AG08395 (cell line): ENCODE measurements around the gene CALML3.

ENCODE experiments used
- DNase-seq: peaks from one replicate; pipeline ENCODE4 v3.0.0; 2012; ENCODE audit warnings: mixed read lengths, low spot score

The CALML3 gene

GRCh38 chr10:5506751-5507648 is 17.8 kb upstream of the CALML3 start:
- no peak for DNase-seq

GRCh38 chr10:5507649-5508131 is 17.1 kb upstream of the CALML3 start:
- DNase-seq, result no peak

GRCh38 chr10:5508161-5508604 is 16.6 kb upstream of the CALML3 start:
- DNase-seq, result no peak

- no peak for DNase-seq
Measured at GRCh38 chr10:5508786-5509185, 16.0 kb upstream of the CALML3 start.

GRCh38 chr10:5509236-5509635 is 15.5 kb upstream of the CALML3 start:
- DNase-seq, result no peak

GRCh38 chr10:5509691-5510090 is 15.1 kb upstream of the CALML3 start:
- DNase-seq, result no peak

GRCh38 chr10:5510281-5511072 is 14.3 kb upstream of the CALML3 start:
- DNase-seq, result no peak

GRCh38 chr10:5511231-5511884 is 13.4 kb upstream of the CALML3 start:
- no peak for DNase-seq

- DNase-seq, result no peak
Measured at GRCh38 chr10:5511885-5512280, 12.9 kb upstream of the CALML3 start.

- no peak for DNase-seq
Measured at GRCh38 chr10:5512331-5512730, 12.4 kb upstream of the CALML3 start.

- no peak for DNase-seq
Measured at GRCh38 chr10:5512881-5513612, 11.7 kb upstream of the CALML3 start.

GRCh38 chr10:5514226-5514850 is 10.4 kb upstream of the CALML3 start:
- DNase-seq, result no peak

GRCh38 chr10:5515948-5516761 is 8.6 kb upstream of the CALML3 start:
- DNase-seq, result no peak

GRCh38 chr10:5517546-5517945 is 7.2 kb upstream of the CALML3 start:
- DNase-seq, result no peak

- no peak for DNase-seq
Measured at GRCh38 chr10:5518143-5518542, 6.6 kb upstream of the CALML3 start.

- no peak for DNase-seq
Measured at GRCh38 chr10:5519054-5519453, 5.7 kb upstream of the CALML3 start.

GRCh38 chr10:5522913-5523560 is 1.7 kb upstream of the CALML3 start:
- no peak for DNase-seq

- DNase-seq, result no peak
Measured at GRCh38 chr10:5523796-5524574, 776 bp upstream of the CALML3 start.
